ACC112 (cell line): ENCODE results near the gene SLC49A4.

Source experiments
- H2AFZ ChIP-seq: fragments of 200-600 bp; sonication (generic); one replicate; pipeline ENCODE4 v1.6.0; 2017; ENCODE audit warnings: antibody characterized with exemption, low read length; ENCODE audit not compliant: unreplicated experiment
- H3K27ac ChIP-seq: fragments of 200-600 bp; sonication (generic); 2 replicates; pipeline ENCODE4 v1.5.1; 2014; ENCODE audit warnings: low read depth, mild to moderate bottlenecking, antibody characterized with exemption, low read length, moderate library complexity
- H3K27me3 ChIP-seq: fragments of 200-600 bp; sonication (generic); 2 replicates; pipeline ENCODE4 v1.6.1; 2014; ENCODE audit warnings: mild to moderate bottlenecking, antibody characterized with exemption, low read length, moderate library complexity, mixed read lengths; ENCODE audit not compliant: insufficient read depth
- H3K36me3 ChIP-seq: fragments of 200-600 bp; sonication (generic); 2 replicates; pipeline ENCODE4 v1.6.1; 2016; ENCODE audit warnings: mild to moderate bottlenecking, antibody characterized with exemption, low read length, moderate library complexity, mixed read lengths; ENCODE audit not compliant: insufficient read depth
- H3K4me1 ChIP-seq: fragments of 200-600 bp; sonication (generic); one replicate; pipeline ENCODE4 v1.6.1; 2016; ENCODE audit warnings: low read length, mixed read lengths; ENCODE audit not compliant: insufficient read depth, unreplicated experiment, control insufficient read depth
- H3K4me3 ChIP-seq: fragments of 200-600 bp; sonication (generic); 2 replicates; pipeline ENCODE4 v1.5.1; 2014; ENCODE audit warnings: mild to moderate bottlenecking, low read depth, low read length
- H3K79me2 ChIP-seq: fragments of 200-600 bp; sonication (generic); one replicate; pipeline ENCODE4 v1.6.0; 2016; ENCODE audit warnings: low read length; ENCODE audit not compliant: control insufficient read depth, unreplicated experiment, insufficient read depth

The SLC49A4 gene

GRCh38 chr3:122907471-122907870, 112.6 kb downstream of the SLC49A4 start:
- no peak overlapping the region for H2AFZ ChIP-seq
- H3K4me3 ChIP-seq = no peak overlapping the region
- H3K79me2 ChIP-seq = no peaks in the 10 kb centered on the region
- no peaks in the 10 kb centered on the region for H3K36me3 ChIP-seq
- peaks cover 26% of the 10 kb centered on the region for H3K27me3 ChIP-seq
- H3K27ac ChIP-seq = no peak overlapping the region
- H3K4me1 ChIP-seq = no peaks in the 10 kb centered on the region

- Histone ChIP-seq H3K79me2 (no peaks in the 10 kb centered on the region), H2AFZ (no peak overlapping the region), H3K27ac (no peak overlapping the region), H3K36me3 (no peaks in the 10 kb centered on the region), H3K4me3 (no peak overlapping the region), H3K27me3 (peaks cover 26% of the 10 kb centered on the region), H3K4me1 (no peaks in the 10 kb centered on the region)
These were observed 113.4 kb downstream of the SLC49A4 start for GRCh38 chr3:122908251-122908650.

GRCh38 chr3:122911901-122912300, 117.0 kb downstream of the SLC49A4 start:
- Histone ChIP-seq H3K36me3 (no peaks in the 10 kb centered on the region), H3K27me3 (peaks cover 12% of the 10 kb centered on the region)

GRCh38 chr3:122912772-122913538, 118.1 kb downstream of the SLC49A4 start:
- no peaks in the 10 kb centered on the region for H3K36me3 ChIP-seq
- H3K79me2 ChIP-seq = no peaks in the 10 kb centered on the region
- H3K27me3 ChIP-seq = peaks cover 17% of the 10 kb centered on the region
- no peak overlapping the region for H3K4me3 ChIP-seq
- no peaks in the 10 kb centered on the region for H3K4me1 ChIP-seq
- no peak overlapping the region for H3K27ac ChIP-seq
- no peak overlapping the region for H2AFZ ChIP-seq

More at GRCh38 chr3:122911901-122912300, 117.0 kb downstream of the SLC49A4 start:
- Histone ChIP-seq H2AFZ (no peak overlapping the region), H3K4me1 (no peaks in the 10 kb centered on the region), H3K4me3 (no peak overlapping the region), H3K79me2 (no peaks in the 10 kb centered on the region), H3K27ac (no peak overlapping the region)

GRCh38 chr3:122913539-122914100, 118.8 kb downstream of the SLC49A4 start:
- Histone ChIP-seq H3K36me3 (no peaks in the 10 kb centered on the region), H3K79me2 (no peaks in the 10 kb centered on the region), H2AFZ (no peak overlapping the region), H3K4me1 (no peaks in the 10 kb centered on the region), H3K4me3 (no peak overlapping the region), H3K27me3 (peaks cover 21% of the 10 kb centered on the region), H3K27ac (no peak overlapping the region)

GRCh38 chr3:122915300-122916055, 120.6 kb downstream of the SLC49A4 start:
- Histone ChIP-seq H3K27ac (no peak overlapping the region), H2AFZ (no peak overlapping the region), H3K4me3 (no peak overlapping the region), H3K4me1 (no peaks in the 10 kb centered on the region), H3K27me3 (peaks cover 32% of the 10 kb centered on the region), H3K79me2 (no peaks in the 10 kb centered on the region), H3K36me3 (no peaks in the 10 kb centered on the region)

GRCh38 chr3:122916084-122916483, 121.2 kb downstream of the SLC49A4 start:
- H3K4me1 ChIP-seq = no peaks in the 10 kb centered on the region
- H2AFZ ChIP-seq = no peak overlapping the region
- H3K79me2 ChIP-seq = no peaks in the 10 kb centered on the region
- no peak overlapping the region for H3K4me3 ChIP-seq
- H3K27ac ChIP-seq = no peak overlapping the region
- no peaks in the 10 kb centered on the region for H3K36me3 ChIP-seq
- peaks cover 38% of the 10 kb centered on the region for H3K27me3 ChIP-seq

GRCh38 chr3:122916580-122916979, 121.7 kb downstream of the SLC49A4 start:
- Histone ChIP-seq H3K4me3 (no peak overlapping the region), H3K27ac (no peak overlapping the region)

GRCh38 chr3:122917412-122917811, 122.5 kb downstream of the SLC49A4 start:
- Histone ChIP-seq H3K4me3 (no peak overlapping the region), H3K27ac (no peak overlapping the region), H3K79me2 (no peaks in the 10 kb centered on the region), H3K36me3 (no peaks in the 10 kb centered on the region), H3K4me1 (no peaks in the 10 kb centered on the region), H3K27me3 (peaks cover 50% of the 10 kb centered on the region), H2AFZ (no peak overlapping the region)

More at GRCh38 chr3:122916580-122916979, 121.7 kb downstream of the SLC49A4 start:
- Histone ChIP-seq H3K27me3 (peaks cover 43% of the 10 kb centered on the region), H3K36me3 (no peaks in the 10 kb centered on the region), H3K79me2 (no peaks in the 10 kb centered on the region), H2AFZ (no peak overlapping the region), H3K4me1 (no peaks in the 10 kb centered on the region)

GRCh38 chr3:122918576-122919290, 123.9 kb downstream of the SLC49A4 start:
- Histone ChIP-seq H3K4me3 (no peak overlapping the region), H3K27ac (no peak overlapping the region), H2AFZ (no peak overlapping the region), H3K4me1 (no peaks in the 10 kb centered on the region), H3K27me3 (peaks cover 63% of the 10 kb centered on the region), H3K79me2 (no peaks in the 10 kb centered on the region), H3K36me3 (no peaks in the 10 kb centered on the region)
